Measurements from ENCODE around the gene SCT.

- no peak for TF ChIP-seq MAFK (IDR thresholded peaks at IDR 0.05; ENCODE audit: low read depth, low read length)
- no peak for TF ChIP-seq CTCF (IDR thresholded peaks at IDR 0.05; ENCODE audit: control extremely low read depth in 1 of 3, insufficient read depth in 1 of 3, low read depth in 1 of 3, low read length in 3 of 3)
- TF ChIP-seq CHD1 (IDR thresholded peaks at IDR 0.05; ENCODE audit: low read depth, low read length) = no peak
- no peak for TF ChIP-seq KDM1A (IDR thresholded peaks at IDR 0.05; ENCODE audit: borderline replicate concordance, low read length)
- no peak for TF ChIP-seq ZNF274 (IDR thresholded peaks at IDR 0.05; ENCODE audit: borderline replicate concordance, extremely low read depth, low read length)
- no peak for TF ChIP-seq SIN3A (conservative IDR thresholded peaks at IDR 0.05 in 1 of 2, IDR thresholded peaks at IDR 0.05 in 1 of 2; ENCODE audit: low read depth in 1 of 2, low read length in 2 of 2)
- TF ChIP-seq POLR2AphosphoS5 (IDR thresholded peaks at IDR 0.05; ENCODE audit: low read depth, low read length) = no peak; the same call in 1 of the 2 replicates
Measured at GRCh38 chr11:614021-614622, 12.9 kb downstream of the SCT start.
